ENCODE results near the gene SLC29A3.

Gene SLC29A3

DNA sequence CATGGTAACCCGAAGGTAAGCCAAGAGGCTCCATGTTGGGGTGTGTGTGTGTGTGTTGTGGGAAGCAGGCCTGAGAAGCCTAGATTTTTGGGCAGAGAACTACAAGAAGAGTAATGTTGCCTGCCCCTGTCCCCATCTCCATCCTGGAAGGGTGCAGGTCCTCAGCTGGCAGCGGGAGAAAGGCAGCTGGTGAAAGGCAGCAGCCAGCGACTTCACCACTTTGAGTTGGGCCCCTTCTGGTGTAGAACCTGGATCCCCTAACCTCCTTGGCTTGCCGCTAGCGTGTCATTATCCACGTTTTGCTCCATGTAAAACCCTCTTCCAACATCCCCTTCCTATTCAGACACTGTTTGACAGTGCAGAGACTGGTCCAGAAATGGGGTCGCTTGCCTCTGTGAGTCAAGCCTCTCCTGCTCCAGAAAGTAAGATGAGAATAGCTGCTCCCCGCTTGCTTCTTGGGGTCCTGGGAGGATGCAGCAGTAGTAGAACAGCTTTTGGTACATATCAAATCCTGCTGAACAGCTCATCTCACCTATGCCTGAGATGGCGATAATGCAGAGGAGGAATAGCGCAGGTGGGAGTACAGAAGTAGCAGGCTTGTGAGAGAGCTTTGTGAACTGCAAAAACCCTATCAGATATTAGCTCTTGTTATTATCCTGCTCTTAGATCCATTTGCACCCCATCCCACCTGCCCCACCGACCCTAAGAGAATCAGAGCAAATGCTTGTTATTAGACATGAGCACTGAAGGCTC is 55.6 kb downstream of the SLC29A3 start:
- no peak for DNase-seq

DNA sequence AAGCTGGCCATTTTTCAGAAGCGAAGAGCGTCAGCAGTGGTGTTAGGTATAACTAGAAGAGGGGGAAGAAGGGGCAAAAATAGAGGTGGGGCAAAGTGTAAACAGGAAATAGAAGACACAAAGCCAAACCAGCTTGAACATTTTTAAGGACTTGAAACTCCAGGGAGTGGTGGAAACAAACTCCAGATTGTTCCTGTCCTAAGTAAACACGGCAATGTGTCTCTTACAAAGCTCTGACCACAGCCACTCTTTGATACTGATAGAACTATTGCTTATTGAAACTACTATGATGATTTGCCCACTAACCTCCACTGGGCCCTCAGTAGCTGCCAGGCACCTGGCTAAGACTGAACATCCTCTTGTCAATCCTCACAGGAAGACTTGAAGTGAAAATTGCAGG is 56.9 kb downstream of the SLC29A3 start:
- no peak for DNase-seq

DNA sequence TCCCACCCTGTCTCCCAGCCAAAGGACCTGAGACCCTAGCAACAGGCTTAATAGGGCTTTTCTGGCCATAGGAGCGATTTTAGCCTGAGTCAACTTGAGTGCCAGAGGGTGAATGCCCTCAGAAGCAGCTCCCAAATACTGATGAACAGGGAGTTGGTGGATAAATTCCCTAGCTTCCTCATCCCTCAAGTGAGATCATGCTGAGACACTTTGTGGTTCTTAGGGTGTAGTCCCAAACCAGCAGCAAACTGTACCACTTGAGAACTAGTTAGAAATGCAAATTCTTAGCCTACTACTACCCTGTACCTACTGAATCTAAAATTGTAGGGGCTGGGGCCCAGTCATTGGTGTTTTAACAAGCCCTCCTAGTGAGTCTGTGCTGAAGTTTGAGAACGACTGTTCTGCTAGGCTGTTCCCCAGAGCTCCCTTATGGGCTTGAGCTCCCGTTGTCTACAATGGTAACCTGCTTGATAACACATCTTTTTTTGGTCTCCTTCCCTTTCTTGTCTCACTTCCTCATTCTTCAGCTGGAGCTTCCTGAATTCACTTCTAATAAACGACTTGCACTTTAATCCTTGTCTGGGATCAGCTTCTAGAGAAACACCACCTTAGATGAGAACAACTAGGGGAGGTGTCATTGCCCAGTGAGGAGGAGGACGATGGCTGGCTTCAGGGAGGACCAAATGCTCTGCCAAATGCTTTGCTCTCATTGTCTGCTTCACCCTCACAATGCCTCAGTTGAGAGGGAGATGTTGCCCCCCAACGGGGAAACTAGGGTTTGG is 59.5 kb downstream of the SLC29A3 start:
- no peak for DNase-seq

DNA sequence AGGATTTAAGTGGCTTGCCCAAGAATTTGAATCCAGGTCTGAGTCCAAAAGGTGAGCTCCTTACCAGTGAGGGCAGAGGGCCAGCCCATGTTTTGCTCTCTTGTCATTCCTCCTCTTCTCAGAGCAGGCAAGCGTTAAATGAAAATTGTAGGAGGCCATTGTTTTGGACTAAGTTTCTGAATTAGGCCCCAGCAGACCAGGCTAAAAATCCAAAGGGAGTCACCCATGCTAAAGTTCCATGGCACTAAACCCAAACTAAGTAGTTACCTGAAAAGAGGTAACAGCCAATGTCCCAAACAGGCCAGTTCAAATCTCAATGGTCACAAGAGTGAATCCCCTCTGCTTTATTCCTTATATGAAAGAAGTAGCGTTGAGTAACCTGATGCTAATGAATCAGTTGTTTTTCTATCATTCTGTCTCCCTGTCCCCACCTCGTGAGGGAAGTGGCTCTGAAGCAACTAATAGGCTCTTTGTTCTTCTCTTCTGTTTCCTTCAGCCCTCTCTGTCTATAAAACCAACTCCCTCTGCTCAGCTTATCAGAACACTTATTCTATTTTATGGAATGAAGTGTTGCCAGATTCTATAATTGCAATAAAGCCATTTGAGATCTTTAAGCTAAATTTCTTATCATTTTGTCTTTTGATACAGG is 60.2 kb downstream of the SLC29A3 start:
- DNase-seq, result no peak

DNA sequence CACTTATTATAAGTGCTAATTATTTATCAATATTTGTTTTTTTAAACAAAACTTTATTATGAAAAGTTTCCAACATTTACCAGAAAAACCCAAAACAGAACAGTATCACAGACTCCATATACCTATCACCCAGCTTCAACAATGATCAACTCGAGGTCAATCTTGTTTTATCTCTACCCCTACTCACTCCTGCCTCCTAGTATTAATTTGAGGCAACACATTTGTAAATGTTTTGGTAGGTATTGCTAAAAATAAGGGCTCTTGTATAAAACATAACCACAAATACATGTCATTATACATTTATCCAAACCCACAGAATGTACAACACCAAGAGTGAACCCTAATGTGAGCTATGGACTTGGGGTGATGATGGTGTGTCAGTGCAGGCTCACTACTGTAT is 61.8 kb downstream of the SLC29A3 start:
- DNase-seq, result no peak

DNA sequence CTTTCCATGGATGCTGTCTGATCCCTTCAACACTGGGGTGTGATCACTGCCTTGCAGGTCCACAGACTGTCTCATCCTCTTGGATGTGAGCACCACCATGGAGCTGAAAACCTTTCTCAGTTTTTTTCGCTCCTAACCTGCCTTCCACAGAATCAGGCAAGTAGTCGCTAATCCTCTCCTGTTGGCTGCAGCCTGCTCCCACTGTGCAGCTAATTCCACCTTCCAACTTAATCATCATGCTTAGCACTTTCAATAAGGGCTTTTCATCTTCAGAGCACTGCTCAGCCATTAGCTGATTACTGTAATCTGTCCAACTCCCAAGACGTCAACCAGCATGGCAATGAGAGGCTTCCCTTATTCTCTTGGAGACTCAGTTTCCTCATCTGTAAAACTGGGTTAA is 62.6 kb downstream of the SLC29A3 start:
- DNase-seq, result no peak

DNA sequence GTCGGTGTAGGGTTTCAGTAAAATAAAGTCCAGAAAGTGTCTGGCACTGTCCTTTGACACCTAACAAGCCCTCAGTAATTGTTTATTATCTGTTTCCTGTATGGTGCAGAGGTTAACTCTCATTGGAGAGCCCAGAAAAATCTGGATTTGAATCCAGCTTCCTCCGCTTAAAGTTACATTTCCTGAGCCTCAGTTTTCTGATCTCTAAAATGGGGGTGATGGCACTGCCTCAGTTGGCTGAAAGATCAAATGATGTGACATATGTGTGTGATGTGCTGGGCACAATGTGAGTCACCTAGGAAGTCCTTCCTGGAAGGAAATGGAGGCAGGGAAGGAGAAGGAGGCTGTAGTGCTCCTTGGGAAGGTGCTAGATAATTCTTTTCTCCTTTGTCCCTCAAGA is 63.0 kb downstream of the SLC29A3 start:
- no peak for DNase-seq

DNA sequence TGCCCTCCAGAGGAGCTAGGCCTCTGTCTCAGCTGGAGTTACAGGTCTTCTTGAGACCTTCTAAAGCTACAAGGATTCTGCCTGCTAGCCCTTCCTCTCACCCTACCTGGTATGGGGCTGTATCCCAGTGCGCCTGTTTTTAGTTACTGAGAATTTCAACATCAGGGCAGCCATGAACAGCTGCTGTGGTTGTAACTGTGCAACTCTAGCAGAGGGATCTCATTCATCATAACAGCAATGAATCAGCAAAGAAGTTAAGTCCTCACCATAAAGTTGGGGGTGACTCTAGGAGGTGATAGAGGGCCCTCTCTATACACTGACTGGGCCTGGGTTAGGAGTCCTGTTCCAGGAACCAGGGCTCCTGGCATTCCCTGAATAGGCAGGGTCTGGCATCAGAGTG is 63.7 kb downstream of the SLC29A3 start:
- no peak for DNase-seq

DNA sequence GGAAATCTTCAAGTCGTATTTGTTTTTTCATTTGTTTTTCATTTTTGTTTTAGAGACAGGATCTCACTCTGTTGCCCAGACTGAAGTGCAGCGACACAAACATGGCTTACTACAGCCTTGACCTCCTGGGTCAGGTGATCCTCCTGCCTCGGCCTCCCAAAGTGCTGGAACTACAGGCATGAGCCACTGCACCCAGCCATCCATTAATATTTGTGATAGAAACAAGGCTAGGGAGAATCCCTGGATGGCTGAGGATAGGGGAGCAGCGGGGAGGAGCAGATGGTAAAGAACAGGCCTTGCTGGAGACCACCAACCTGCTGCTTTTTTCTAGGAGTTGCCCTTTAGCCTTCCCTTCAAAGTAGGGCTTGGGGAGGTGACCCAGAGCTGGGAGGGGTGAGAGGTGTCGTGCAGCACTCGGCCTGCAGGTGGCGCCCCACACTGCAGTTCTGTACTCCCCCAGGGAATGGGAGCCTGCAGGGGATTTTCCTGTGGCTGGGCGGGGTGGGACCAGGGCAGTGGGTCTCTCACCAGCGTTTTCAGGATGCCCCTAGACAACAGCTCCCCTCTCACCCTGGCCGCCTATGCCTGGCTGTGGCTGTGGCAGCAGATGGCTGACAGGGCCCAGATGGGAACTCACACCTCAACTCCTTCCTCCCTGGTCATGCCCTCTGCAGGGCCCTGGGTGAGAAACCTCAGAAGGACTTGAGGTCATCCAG is 65.1 kb downstream of the SLC29A3 start:
- DNase-seq, result no peak

DNA sequence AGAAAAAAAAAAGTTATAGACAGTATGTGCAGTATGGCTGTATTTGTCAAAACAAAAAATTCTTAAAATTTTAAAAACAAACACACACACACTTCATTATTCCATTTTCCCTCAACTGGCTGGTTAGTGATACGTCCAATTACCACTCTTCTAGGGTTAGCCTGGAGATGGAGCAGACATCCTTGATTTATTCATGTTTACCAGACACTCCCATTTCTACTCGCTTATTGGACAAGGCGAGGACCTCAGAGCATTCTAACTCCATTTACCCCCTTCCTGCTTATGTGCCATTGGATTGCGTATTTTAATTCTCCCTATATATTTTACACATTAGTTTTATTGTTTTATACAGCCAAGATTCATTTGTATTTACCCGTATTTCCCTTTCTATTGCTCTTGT is 69.1 kb downstream of the SLC29A3 start:
- DNase-seq, result no peak

DNA sequence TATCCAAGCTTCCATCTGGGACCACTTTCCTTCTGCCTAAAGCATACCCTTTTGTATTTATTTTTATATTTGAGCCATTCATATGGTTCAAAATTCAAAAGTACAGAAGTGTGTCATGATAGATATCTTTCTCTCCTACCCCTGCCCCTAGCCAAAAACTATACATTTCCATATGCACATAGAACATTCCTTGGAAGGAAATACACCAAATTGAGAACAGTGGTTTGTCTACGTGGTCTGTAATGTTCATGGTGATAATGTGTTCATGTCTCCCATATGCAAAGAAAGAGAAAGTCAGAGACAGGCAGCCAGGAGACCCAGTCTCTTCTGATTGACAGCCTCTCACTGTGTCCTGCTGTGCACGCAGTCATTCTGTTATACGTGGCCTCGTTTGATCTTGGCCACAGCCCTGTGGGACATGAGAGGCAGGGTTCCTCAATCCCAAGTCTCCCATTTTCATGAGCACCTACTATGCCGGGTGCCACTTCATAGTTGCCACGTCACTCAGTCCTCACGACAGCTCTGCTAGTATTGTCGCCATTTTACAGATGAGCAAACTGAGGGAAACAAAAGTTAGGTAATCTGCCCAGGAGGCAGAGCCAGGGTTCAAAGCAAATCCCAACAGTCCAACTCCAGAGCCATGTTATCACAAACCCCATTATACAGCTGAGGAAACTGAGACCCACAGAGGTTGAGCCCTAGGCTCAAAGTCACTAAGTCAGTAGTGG is 69.7 kb downstream of the SLC29A3 start:
- DNase-seq, result no peak

DNA sequence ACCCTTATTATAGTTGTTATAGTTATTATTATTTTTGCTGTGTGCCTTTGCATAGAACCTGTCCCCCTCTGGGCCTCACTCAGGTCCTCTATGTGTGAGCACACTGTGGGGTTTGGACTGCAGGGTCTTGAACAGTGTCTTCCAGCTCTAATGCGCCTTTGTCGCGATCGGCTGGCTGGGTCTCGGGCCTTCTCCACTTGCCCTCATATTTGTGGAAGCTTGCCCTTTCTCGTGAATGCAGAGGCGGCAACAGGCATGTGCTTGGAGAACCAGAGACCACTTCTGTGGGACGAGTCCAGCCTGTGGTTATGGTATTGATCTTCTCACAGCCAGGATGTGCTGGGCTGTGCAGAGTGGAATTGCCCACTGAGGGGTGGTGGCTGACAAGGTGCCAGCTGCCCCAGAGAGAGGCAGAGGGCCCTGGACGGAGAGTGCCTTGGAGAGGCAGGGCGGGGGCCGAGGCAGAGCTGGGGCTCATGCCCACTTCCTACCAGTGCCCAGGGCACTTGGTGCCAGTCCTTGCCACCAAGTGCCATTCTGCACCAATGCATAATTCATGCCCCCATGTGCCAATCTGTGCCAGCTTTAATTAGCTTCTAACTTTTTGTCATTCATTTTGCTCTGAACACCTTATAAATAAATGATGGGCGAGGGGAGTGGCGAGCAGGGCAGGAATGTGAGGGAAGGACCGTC is 70.9 kb downstream of the SLC29A3 start:
- DNase-seq, result no peak

DNA sequence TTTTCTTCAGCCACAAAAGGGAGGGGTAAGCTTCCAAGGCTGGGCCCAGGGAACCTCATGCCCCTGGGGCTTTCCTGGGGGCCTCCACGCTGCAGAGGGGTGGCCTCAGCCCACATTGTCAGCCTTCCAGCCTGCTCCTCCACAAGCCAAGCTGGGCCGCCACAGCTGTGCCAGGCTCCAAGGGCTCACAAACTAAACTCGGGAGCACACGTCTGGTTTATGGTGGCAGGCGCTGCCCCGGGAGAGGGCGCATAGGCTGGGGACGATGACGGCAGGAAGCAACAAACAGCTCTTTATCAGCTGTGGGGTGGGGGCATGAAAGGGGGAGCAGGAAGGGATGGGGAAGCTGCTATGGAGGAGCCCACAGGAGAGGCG is 71.4 kb downstream of the SLC29A3 start:
- DNase-seq, result no peak

DNA sequence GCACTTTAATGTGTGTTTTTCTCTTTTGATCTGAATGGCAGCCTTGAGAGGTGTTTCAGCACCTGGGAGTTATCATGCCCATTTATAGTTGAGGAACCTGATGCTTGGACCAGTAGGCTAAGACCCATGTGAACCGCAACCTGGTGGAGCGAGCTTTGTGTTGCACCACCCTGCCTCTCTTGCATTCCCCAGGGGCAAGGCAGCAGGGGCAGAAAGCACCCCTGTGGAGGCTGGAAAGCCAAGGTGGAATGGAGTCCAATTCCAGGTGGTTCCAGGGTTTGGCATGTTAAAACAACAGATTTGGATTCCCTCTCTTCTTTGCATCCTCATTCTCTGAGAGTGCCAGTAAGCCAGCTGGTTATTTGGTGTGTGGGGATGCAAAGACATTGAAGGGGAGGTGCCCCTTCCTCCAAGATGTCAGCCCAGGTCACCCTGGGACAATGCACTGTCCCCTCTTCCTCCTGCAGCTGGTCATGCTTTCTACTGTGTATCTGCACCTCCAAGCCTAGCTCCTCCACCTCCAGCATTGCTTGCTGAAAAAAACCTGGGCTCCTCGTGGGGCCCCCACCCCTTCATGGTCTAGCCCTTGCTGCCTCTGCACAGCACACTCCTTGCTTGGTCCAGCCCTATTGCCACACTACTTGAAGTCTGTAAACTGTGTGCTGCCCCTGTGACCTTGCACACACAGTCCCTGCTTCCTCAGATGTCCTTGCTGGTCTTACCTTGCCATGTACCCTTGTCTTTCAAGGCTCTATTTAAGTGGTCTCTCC is 72.0 kb downstream of the SLC29A3 start:
- DNase-seq, result no peak

DNA sequence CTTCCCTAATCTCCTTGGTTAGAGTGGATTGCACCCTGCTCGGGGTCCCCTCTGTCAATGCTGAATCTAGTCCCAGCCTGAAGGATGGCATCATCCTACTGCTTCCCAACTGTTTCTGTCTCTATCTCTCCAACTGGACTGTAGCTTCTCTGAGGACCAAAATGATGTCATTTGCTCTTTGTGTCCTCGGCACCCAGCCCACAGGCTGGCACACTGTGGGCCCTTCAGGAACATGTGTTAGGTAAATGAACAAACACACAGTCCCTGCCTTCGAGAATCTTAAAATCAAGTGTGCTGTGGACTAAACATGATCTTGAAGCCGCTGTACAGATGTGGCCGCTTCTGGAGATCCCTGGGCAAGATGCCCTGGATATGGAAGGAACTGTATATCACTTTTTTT is 72.6 kb downstream of the SLC29A3 start:
- DNase-seq, result no peak

DNA sequence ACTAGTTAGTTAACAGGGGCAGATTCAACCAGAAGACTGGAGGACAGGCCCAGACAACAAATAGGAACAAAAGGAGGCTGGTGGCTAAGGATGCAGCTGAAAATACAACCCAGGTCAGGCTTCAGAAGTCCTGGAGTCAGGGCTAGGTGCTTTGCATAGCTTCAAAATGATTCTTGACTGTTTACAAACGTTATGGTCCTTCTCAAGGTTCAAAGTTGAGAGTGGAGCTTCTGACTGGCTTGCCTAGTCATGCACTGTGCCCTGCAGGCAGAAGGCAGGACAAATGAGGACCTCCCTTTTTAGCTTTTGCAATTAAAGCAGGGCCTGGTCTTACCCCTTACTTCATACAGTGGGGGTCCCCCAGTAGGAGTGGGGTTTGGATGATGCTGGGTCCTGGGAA is 73.2 kb downstream of the SLC29A3 start:
- DNase-seq, result peak; percentile 2

DNA sequence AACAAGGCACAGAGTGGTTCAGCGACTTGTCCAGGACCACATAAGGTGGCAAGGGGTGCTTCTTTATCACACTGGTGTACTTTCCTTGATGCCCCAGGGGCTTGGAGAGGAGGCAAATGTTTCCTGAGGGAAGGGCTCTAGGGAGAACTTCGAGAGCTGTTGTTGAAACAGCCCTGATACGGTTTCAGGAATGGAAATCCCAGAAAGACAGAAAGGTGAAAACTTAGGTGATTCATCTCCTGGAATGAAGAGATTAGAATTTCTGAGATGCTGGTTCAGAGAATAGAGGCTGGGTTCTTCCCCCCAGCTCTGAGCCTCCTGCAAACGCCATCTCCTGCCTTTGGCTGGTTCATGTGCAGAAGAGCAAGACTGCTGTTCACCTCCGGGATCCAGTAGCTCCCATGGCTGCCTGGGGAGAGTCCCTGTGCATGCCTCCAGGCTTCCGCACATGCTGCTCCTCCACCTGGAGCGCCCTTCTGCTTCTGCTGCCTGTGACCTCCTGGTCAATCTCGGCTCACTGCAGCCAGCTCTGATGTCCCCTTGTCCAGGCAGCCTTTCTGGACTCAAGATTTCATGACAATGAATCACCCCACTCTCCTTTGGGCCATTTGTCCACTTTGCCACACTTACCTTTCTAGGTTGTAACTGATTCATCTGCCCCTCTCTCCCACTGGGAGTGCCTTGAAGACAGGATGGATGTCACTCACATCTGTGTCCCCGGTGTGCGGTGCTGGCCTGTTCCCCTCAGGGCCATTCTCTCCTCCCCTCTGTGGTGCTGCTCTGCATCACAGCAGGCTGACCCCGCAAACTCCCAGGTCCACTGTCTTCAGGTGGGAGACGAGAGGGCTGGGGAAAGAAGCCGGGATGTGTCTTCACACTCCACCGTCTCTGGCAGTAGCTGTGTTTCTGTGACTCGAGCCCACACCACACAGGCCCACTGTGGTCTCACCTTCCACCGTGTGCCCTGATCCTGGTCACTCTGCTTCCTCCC is 74.0 kb downstream of the SLC29A3 start:
- no peak for DNase-seq

DNA sequence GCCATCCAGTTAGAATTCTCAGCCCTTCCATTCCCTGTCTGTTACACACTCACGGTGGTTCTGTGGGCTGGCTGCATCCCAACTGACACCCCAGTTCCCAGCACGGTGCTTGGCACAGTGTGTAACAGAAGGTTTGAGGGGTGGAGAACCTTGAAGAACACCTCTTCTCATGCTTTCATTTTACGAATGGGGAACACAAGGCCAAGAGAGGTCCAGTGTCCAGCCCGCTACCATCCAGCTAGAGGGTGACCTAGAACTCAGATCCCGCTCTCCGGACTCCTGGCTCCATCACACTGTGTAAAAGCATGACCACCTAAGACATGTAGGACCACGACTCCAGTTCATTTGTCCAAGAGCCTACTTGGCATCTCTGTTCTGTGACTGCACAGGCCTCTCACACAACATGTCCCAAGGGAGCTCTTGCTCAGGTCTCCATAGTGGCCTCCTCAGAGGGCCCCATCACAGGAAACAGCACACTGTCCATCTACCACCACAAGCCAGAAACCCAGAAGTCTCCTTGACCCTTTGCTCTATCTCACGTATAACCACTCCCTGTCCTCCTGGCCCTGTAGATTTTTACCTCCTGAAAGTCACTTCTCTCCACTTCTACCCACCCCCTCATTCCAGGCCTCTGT is 74.9 kb downstream of the SLC29A3 start:
- DNase-seq, result no peak

DNA sequence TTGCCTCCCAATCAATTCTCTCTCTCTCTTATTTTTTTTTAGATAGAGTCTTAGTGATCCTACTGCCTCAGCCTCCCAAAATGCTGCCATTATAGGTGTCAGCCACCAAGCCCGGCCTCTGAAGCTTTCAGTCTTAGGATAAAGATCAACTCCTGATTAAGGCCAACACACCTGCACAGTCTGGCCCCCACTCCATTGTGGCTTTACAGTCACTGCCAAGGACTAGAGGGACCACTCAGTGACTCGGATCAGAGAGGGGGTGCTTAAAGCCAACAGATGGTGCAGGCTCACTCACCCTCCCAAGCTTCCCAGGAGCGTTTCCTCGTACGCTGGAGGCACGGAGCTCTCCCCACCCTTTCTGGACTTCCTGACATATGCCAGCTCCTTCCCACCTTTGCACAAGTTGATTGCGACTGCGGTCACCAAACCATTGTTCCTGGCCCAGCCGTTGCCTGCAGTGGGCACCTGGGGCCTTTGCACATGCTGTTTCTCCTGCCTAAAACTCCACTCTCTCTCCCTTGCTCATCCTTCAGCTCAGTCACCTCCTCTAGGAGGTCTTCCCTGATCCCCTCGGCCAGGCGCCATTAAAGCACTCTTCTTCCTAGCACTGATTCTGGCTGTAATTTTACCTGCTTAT is 76.0 kb downstream of the SLC29A3 start:
- no peak for DNase-seq
